ENCODE data around the gene PEMT. TPM values are rescaled to one million over a fixed set of nuclear protein-coding genes. Genes with fewer than 3 reads are reported as not detected.

PEMT gene
- total RNA-seq, 2 donors from 2014 or later, result 27.8 to 37.7 TPM

DNA sequence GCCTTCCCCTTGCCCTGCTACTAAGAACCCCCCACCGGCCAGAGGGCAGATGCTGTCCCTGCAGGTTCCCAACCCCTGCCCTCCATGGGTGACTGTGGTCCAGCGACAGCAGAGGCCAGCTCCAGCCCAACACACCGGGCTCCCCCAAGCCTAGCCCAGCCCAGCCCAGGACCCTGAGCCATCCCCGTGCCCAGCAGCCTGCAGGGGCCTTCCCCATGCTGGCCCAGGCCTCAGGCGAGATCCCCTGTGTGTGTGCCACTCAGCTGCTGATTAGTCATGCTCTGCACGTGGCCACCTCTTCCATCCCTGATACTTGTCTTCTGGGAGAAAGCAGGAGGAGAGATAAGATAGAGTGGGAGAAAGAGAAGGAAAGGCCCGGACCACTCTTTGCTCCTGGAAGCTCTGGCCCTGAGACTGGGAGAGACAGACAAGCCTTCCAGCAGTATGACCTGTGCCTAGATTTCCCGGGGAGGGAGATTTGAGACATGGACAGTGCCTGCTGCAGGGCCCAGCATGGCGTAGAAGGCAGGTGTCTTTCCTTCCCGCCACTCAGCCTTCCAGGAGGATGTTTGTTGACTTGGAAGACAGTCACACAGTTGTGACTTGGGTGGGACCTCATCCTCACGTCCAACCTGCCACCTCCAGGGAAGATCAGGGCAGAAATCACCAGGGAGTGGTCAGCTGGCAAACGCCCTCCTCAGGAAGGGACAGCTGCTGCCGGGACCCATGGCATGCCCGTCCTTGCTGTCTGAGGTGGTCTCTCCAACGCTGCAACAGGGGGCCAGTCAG, 54.0 kb downstream of the PEMT start:
- no peaks in the 10 kb centered on the region for H3K36me3 ChIP-seq
- no peak for DNase-seq (ENCODE audit: low spot score)
- no peaks in the 10 kb centered on the region for H3K27me3 ChIP-seq
- H3K4me3 ChIP-seq, result no peak overlapping the region
- peak overlapping the region; percentile 81 to 94 for H3K27ac ChIP-seq
- H3K9me3 ChIP-seq, result no peaks in the 10 kb centered on the region
- H3K4me1 ChIP-seq, result peaks cover 0 to 45% of the 10 kb centered on the region in 2 donors
- TF ChIP-seq, protein P1, sequence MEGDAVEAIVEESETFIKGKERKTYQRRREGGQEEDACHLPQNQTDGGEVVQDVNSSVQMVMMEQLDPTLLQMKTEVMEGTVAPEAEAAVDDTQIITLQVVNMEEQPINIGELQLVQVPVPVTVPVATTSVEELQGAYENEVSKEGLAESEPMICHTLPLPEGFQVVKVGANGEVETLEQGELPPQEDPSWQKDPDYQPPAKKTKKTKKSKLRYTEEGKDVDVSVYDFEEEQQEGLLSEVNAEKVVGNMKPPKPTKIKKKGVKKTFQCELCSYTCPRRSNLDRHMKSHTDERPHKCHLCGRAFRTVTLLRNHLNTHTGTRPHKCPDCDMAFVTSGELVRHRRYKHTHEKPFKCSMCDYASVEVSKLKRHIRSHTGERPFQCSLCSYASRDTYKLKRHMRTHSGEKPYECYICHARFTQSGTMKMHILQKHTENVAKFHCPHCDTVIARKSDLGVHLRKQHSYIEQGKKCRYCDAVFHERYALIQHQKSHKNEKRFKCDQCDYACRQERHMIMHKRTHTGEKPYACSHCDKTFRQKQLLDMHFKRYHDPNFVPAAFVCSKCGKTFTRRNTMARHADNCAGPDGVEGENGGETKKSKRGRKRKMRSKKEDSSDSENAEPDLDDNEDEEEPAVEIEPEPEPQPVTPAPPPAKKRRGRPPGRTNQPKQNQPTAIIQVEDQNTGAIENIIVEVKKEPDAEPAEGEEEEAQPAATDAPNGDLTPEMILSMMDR (IDR thresholded peaks at IDR 0.05), result no peak

DNA sequence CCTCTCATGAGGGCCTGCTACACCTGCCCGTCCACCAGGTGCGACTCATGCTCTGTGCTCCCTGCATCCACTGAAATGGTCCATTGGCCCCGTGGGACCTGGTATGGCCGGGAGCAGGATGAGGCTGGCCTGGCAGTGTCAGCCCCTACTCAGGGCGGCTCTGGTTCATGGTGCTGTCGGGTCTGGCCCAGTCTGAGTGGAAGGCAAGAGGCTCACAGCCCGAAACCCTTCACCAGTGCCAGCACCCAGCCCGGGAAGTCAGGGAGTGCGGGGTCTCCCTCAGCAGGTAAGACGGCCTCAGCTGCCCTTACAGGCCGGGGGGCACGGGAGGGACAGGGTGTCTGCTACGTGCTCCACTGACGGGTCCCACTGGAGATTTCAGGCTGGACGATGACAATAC, 54.8 kb downstream of the PEMT start:
- peak overlapping the region; percentile 81 to 94 for H3K27ac ChIP-seq
- DNase-seq (ENCODE audit: low spot score), result no peak
- no peaks in the 10 kb centered on the region for H3K9me3 ChIP-seq
- no peak overlapping the region for H3K4me3 ChIP-seq
- no peaks in the 10 kb centered on the region for H3K27me3 ChIP-seq
- no peaks in the 10 kb centered on the region for H3K36me3 ChIP-seq
- peaks cover 0 to 45% of the 10 kb centered on the region in 2 donors for H3K4me1 ChIP-seq
- TF ChIP-seq, protein P1 (IDR thresholded peaks at IDR 0.05), result no peak

DNA sequence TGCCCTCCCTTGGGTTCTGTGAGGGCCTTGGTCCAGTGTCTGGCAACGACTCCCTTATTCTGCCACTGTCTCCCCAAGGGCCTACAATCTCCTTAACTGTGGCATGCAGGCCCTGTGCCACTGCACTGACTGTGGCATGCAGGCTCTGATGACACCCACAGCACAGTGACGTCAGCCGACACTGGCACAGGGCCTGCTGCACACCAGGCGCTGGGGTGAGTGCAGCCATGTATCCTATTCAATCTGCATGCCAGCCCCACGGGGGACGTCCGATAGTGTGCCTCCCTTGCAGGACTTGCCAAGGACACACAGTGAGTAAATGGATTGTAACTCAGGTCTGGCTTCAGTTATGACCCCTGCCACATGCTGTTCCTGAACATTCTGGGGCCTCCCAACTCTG, 55.6 kb downstream of the PEMT start:
- Histone ChIP-seq H3K27ac (peak overlapping the region; percentile 81 to 94), H3K36me3 (no peaks in the 10 kb centered on the region), H3K9me3 (no peaks in the 10 kb centered on the region), H3K4me3 (no peak overlapping the region), H3K4me1 (peaks cover 0 to 45% of the 10 kb centered on the region in 2 donors), H3K27me3 (no peaks in the 10 kb centered on the region)
- DNase-seq (ENCODE audit: low spot score), result peak; percentile 85
- TF ChIP-seq, protein P1 (IDR thresholded peaks at IDR 0.05), result no peak

GRCh38 chr17:17533901-17534441, 57.5 kb downstream of the PEMT start:
- Histone ChIP-seq H3K4me3 (no peak overlapping the region), H3K9me3 (no peaks in the 10 kb centered on the region), H3K36me3 (no peaks in the 10 kb centered on the region), H3K27me3 (no peaks in the 10 kb centered on the region), H3K27ac (peak overlapping the region in 1 of 2 donors; percentile 94), H3K4me1 (peaks cover 0 to 40% of the 10 kb centered on the region in 2 donors)
- TF ChIP-seq, protein P1 (IDR thresholded peaks at IDR 0.05), result no peak
- no peak for DNase-seq (ENCODE audit: low spot score)

DNA sequence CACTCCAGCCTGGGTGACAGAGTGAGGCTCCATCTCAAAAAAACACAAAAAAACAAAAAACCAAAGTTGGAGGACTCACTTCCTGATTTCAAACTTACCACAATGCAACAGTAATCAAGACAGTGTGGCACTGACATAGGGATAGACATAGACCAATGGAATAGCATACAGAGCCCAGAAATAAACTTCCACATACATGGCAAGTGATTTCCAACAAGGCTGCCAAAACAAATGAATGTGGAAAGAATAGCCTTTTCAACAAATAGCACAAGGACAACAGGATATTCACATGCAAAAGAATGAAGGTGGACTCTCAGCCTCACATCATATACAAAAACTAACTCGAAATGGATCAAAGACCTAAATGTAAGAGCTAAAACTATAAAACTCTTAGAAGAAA, 58.5 kb downstream of the PEMT start:
- H3K36me3 ChIP-seq, result no peaks in the 10 kb centered on the region
- H3K4me1 ChIP-seq, result peaks cover 0 to 41% of the 10 kb centered on the region in 2 donors
- H3K4me3 ChIP-seq, result no peak overlapping the region
- DNase-seq (ENCODE audit: low spot score), result no peak
- TF ChIP-seq, protein P1 (IDR thresholded peaks at IDR 0.05), result no peak
- H3K9me3 ChIP-seq, result no peaks in the 10 kb centered on the region
- no peak overlapping the region for H3K27ac ChIP-seq
- no peaks in the 10 kb centered on the region for H3K27me3 ChIP-seq

Measured in right atrium auricular region (tissue), 2 donors.